NCI-H128 (cell line): ENCODE data around the gene JAK1.

Source experiments
- DNase-seq: peaks from one replicate; lab custom pipeline; 2025; ENCODE audit not compliant: unreplicated experiment; lab: John Stamatoyannopoulos, UW

The JAK1 gene

GRCh38 chr1:64801851-64802523, 164.4 kb downstream of the JAK1 start:
- DNase-seq = no peak

DNA sequence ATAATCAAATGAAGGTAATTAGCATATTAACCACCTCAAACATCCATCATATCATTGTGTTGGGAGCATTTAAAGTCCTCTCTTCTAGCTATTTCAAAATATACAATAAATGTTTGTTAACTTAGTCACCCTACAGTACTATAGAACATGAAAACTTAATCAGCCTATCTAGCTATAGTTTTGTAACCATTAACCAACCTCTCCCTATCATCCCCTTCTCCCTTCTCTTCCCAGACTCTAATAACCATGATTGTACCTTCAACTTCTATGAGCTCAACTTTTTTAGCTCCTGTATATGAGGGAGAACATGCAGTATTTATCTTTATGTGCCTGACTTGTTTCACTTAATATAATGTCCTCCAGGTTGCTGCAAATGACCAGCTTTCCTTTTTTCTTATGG, 167.5 kb downstream of the JAK1 start:
- DNase-seq = no peak

DNA sequence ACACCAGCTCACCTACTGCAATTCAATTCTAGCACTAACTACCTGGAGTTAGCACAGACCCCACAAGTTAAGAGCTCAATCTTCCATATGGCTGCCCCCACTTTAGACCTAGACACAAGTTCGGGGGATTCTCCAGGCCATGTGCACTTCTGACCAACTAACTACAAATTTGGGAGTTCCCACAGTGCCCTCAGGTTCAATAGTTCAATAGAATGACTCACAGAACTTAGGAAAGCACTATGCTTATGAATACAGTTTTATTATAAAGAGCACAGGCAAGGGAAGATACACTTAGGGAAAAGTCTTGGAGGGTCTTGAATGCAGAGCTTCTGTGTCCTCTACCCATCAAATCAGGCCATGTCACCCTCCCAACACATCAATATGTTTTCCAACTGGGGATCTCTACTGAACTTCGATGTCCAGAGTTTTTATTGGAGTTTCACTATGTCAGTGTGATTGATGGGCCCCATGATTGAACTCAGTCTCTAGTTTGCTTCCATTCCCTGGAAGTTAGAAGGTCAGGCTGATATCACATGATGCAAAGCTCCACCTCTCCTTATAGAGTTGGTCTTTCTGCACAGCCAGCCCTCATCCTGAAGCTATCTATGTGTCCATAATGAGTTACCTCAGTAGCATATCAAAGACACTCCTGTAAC, 175.4 kb downstream of the JAK1 start:
- DNase-seq = no peak
